H9 (cell line): ENCODE data around the gene GET4. TPM values are rescaled to one million over a fixed set of nuclear protein-coding genes. Genes with fewer than 3 reads are reported as not detected.

Experiments used
- DNase-seq: peaks from one replicate; pipeline ENCODE4 v3.0.0-alpha.2; 2017
- H2AFZ ChIP-seq: one replicate; pipeline ENCODE4 v1.6.1; 2013; ENCODE audit warnings: mild to moderate bottlenecking, low read length, control low read depth, moderate library complexity
- H2AK5ac ChIP-seq: 2 replicates; pipeline ENCODE4 v1.6.1; 2013; ENCODE audit warnings: low read length, control low read depth, mixed read lengths; ENCODE audit not compliant: insufficient read length
- H2BK120ac ChIP-seq: one replicate; pipeline ENCODE4 v1.6.1; 2013; ENCODE audit warnings: low read depth, mild to moderate bottlenecking, low read length, control low read depth, inconsistent platforms; ENCODE audit not compliant: poor library complexity, severe bottlenecking
- H2BK12ac ChIP-seq: 2 replicates; pipeline ENCODE4 v1.6.1; 2013; ENCODE audit warnings: low read length, control low read depth, mixed read lengths, low read depth; ENCODE audit not compliant: insufficient read length
- H2BK15ac ChIP-seq: 2 replicates; pipeline ENCODE4 v1.6.1; 2013; ENCODE audit warnings: low read depth, low read length, control low read depth
- H2BK20ac ChIP-seq: one replicate; pipeline ENCODE4 v1.6.1; 2013; ENCODE audit warnings: low read depth, mild to moderate bottlenecking, low read length, control low read depth, inconsistent platforms; ENCODE audit not compliant: poor library complexity, severe bottlenecking
- H2BK5ac ChIP-seq: 2 replicates; pipeline ENCODE4 v1.6.1; 2013; ENCODE audit warnings: low read length, control low read depth, mixed read lengths; ENCODE audit not compliant: insufficient read length
- H3K14ac ChIP-seq: 2 replicates; pipeline ENCODE4 v1.6.1; 2013; ENCODE audit warnings: low read length, control low read depth; ENCODE audit not compliant: insufficient read depth
- H3K18ac ChIP-seq: 2 replicates; pipeline ENCODE4 v1.6.1; 2013; ENCODE audit warnings: low read depth, mild to moderate bottlenecking, mixed read lengths, low read length, control low read depth; ENCODE audit not compliant: insufficient read length
- H3K23ac ChIP-seq: 2 replicates; pipeline ENCODE4 v1.6.1; 2013; ENCODE audit warnings: low read length, control low read depth, mixed read lengths, low read depth; ENCODE audit not compliant: insufficient read length
- H3K23me2 ChIP-seq: 2 replicates; pipeline ENCODE4 v1.6.1; 2013; ENCODE audit warnings: low read depth, mild to moderate bottlenecking, mixed read lengths, low read length, control low read depth; ENCODE audit not compliant: insufficient read length, poor library complexity, severe bottlenecking
- H3K27ac ChIP-seq: 2 replicates; pipeline ENCODE4 v1.5.1; 2013; ENCODE audit warnings: low read length, control low read depth, mixed read lengths, low read depth; ENCODE audit not compliant: insufficient read length
- H3K27me3 ChIP-seq: 2 replicates; pipeline ENCODE4 v1.6.1; 2013; ENCODE audit warnings: low read length, control low read depth, inconsistent platforms; ENCODE audit not compliant: insufficient read depth
- H3K4ac ChIP-seq: 2 replicates; pipeline ENCODE4 v1.6.1; 2013; ENCODE audit warnings: low read depth, mild to moderate bottlenecking, control low read depth, inconsistent platforms, low read length, moderate library complexity
- H3K4me1 ChIP-seq: 2 replicates; pipeline ENCODE4 v1.6.1; 2013; ENCODE audit warnings: low read length, control low read depth, inconsistent platforms; ENCODE audit not compliant: insufficient read depth
- H3K4me2 ChIP-seq: 2 replicates; pipeline ENCODE4 v1.6.1; 2013; ENCODE audit warnings: low read length, control low read depth, mixed read lengths; ENCODE audit not compliant: insufficient read length, insufficient read depth
- H3K56ac ChIP-seq: 2 replicates; pipeline ENCODE4 v1.6.1; 2013; ENCODE audit warnings: low read depth, mild to moderate bottlenecking, mixed read lengths, low read length, control low read depth; ENCODE audit not compliant: insufficient read length
- H3K79me1 ChIP-seq: 2 replicates; pipeline ENCODE4 v1.6.1; 2013; ENCODE audit warnings: low read depth, mild to moderate bottlenecking, moderate library complexity, low read length, control low read depth, inconsistent platforms; ENCODE audit not compliant: insufficient read depth, poor library complexity, severe bottlenecking
- H3K79me2 ChIP-seq: 2 replicates; pipeline ENCODE4 v1.6.1; 2013; ENCODE audit warnings: low read length, control low read depth, inconsistent platforms; ENCODE audit not compliant: insufficient read depth
- H3K9ac ChIP-seq: 2 replicates; pipeline ENCODE4 v1.6.1; 2013; ENCODE audit warnings: low read length, control low read depth, mixed read lengths; ENCODE audit not compliant: insufficient read length; ENCODE audit errors: extremely low read depth
- H3K9me3 ChIP-seq: one replicate; pipeline ENCODE4 v1.6.1; 2013; ENCODE audit warnings: low read depth, low read length, inconsistent platforms; ENCODE audit not compliant: control insufficient read depth
- H3T11ph ChIP-seq: one replicate; pipeline ENCODE4 v1.6.1; 2013; ENCODE audit warnings: mild to moderate bottlenecking, low read length, control low read depth, inconsistent platforms
- H4K20me1 ChIP-seq: one replicate; pipeline ENCODE4 v1.6.1; 2013; ENCODE audit not compliant: control insufficient read depth, insufficient read length, insufficient read depth
- H4K5ac ChIP-seq: 2 replicates; pipeline ENCODE4 v1.6.1; 2013; ENCODE audit warnings: low read depth, mild to moderate bottlenecking, mixed read lengths, low read length, control low read depth; ENCODE audit not compliant: insufficient read length
- H4K8ac ChIP-seq: replicated peaks from 2 replicates; pipeline ENCODE4 v1.6.1; 2013; ENCODE audit warnings: low read length, control low read depth, mixed read lengths, low read depth; ENCODE audit not compliant: insufficient read length
- H4K91ac ChIP-seq: 2 replicates; pipeline ENCODE4 v1.6.1; 2013; ENCODE audit warnings: low read depth, mild to moderate bottlenecking, moderate library complexity, mixed read lengths, low read length, control low read depth; ENCODE audit not compliant: insufficient read length
- H3K27ac Mint-ChIP-seq, 3 experiments: 2 replicates in 2 of 3; 3 replicates in 1 of 3; pipeline ENCODE4 v1.8.0; 2020 to 2021; ENCODE audit warnings: mixed read lengths in 3 of 3, mild to moderate bottlenecking in 1 of 3, moderate library complexity in 1 of 3
- H3K27me3 Mint-ChIP-seq: 2 replicates; pipeline ENCODE4 v1.8.0; 2021; ENCODE audit warnings: low read depth, mild to moderate bottlenecking, moderate library complexity, mixed read lengths
- H3K36me3 Mint-ChIP-seq, 3 experiments: 2 replicates in 2 of 3; 3 replicates in 1 of 3; pipeline ENCODE4 v1.8.0; 2020 to 2021; ENCODE audit warnings: low read depth in 3 of 3, mixed read lengths in 3 of 3; ENCODE audit not compliant: insufficient read depth in 1 of 3
- H3K4me1 Mint-ChIP-seq, 2 experiments: 2 replicates each; pipeline ENCODE4 v1.8.0; 2020; ENCODE audit warnings: mixed read lengths in 2 of 2
- H3K4me3 Mint-ChIP-seq, 2 experiments: 2 replicates in 1 of 2; 3 replicates in 1 of 2; pipeline ENCODE4 v1.8.0; 2020 to 2021; ENCODE audit warnings: mild to moderate bottlenecking in 2 of 2, mixed read lengths in 2 of 2, moderate library complexity in 1 of 2
- H3K9me3 Mint-ChIP-seq, 2 experiments: 2 replicates in 1 of 2; 3 replicates in 1 of 2; pipeline ENCODE4 v1.8.0; 2020; ENCODE audit warnings: mild to moderate bottlenecking in 2 of 2, mixed read lengths in 2 of 2, moderate library complexity in 1 of 2
- WGBS: extraction: QIAGEN DNeasy Blood & Tissue Kit; methylation state at CpG from one replicate; pipeline ENCODE4 v1.1.7; 2013; ENCODE audit warnings: missing lambda C conversion rate, low lambda C conversion rate, mixed read lengths; ENCODE audit not compliant: insufficient read length; ENCODE audit errors: extremely low coverage; 5-methylcytosine and 5-hydroxymethylcytosine counted together
- total RNA-seq: library from RNA; stranded (reverse); gene quantifications from 2 replicates; pipeline ENCODE4 v1.2.1, GENCODE V29; 2021
- TF ChIP-seq, protein P1 (sequence below): fragments of 200-600 bp; sonication (generic); conservative IDR thresholded peaks from 3 replicates; pipeline ENCODE4 v1.8.0; 2021; ENCODE audit warnings: antibody characterized with exemption, mild to moderate bottlenecking

Gene GET4
- total RNA-seq, 1 experiment from 2014 or later, result 70.2 TPM

DNA sequence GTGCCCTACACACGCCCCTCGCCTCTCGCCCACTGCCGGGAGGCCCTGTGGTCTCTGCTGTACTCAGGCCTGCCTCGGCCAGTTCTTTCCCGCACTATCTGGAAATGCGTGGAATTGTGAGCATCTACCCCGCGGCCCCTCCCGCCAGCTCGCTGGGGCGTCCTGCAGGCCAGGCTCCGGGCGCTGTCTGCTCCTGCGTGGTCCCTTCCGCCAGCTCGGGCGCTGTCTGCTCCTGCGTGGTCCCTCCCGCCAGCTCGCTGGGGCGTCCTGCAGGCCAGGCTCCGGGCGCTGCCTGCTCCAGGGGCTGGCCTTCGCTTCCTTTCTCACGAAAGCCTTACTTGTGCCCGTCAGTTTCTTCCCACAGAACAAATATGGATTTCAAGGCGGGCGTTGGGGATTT is 14.9 kb downstream of the GET4 start:
- Mint-ChIP-seq H3K4me3 (no peak overlapping the region), H3K27ac (no peak overlapping the region), H3K27me3 (peaks cover 1% of the 10 kb centered on the region; the same call in 1 of the 2 replicates), H3K9me3 (no peaks in the 10 kb centered on the region), H3K4me1 (peaks cover 0 to 4% of the 10 kb centered on the region in 2 experiments; a peak in 1 of 4 replicates), H3K36me3 (peaks cover 42 to 82% (median 70%) of the 10 kb centered on the region in 3 experiments)
- TF ChIP-seq, protein P1, sequence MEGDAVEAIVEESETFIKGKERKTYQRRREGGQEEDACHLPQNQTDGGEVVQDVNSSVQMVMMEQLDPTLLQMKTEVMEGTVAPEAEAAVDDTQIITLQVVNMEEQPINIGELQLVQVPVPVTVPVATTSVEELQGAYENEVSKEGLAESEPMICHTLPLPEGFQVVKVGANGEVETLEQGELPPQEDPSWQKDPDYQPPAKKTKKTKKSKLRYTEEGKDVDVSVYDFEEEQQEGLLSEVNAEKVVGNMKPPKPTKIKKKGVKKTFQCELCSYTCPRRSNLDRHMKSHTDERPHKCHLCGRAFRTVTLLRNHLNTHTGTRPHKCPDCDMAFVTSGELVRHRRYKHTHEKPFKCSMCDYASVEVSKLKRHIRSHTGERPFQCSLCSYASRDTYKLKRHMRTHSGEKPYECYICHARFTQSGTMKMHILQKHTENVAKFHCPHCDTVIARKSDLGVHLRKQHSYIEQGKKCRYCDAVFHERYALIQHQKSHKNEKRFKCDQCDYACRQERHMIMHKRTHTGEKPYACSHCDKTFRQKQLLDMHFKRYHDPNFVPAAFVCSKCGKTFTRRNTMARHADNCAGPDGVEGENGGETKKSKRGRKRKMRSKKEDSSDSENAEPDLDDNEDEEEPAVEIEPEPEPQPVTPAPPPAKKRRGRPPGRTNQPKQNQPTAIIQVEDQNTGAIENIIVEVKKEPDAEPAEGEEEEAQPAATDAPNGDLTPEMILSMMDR, result no peak
- Histone ChIP-seq H3K56ac (no peak overlapping the region), H2BK5ac (no peak overlapping the region), H3K4me1 (no peaks in the 10 kb centered on the region), H2AK5ac (no peak overlapping the region), H4K91ac (no peak overlapping the region), H2BK15ac (no peak overlapping the region), H3K14ac (no peak overlapping the region), H3T11ph (no peak overlapping the region), H4K8ac (no peak overlapping the region), H3K79me2 (no peaks in the 10 kb centered on the region; the same call in 1 of the 2 replicates), H3K4me2 (no peak overlapping the region), H3K9ac (no peak overlapping the region), H4K20me1 (peaks cover 3% of the 10 kb centered on the region), H2BK120ac (no peak overlapping the region), H3K23ac (no peak overlapping the region), H2BK12ac (no peak overlapping the region), H3K27ac (no peak overlapping the region), H3K18ac (no peak overlapping the region), H3K23me2 (no peaks in the 10 kb centered on the region), H2AFZ (no peak overlapping the region), H4K5ac (no peak overlapping the region), H3K9me3 (no peaks in the 10 kb centered on the region), H3K27me3 (no peaks in the 10 kb centered on the region), H3K79me1 (peaks cover 3% of the 10 kb centered on the region), H2BK20ac (no peak overlapping the region), H3K4ac (no peak overlapping the region)
- WGBS, result no CpG with 5 or more reads among the region's 29 CpGs
- DNase-seq, result no peak
